ENCODE measurements around the gene CACHD1.

The CACHD1 gene

GRCh38 chr1:64474133-64474532, 4.2 kb downstream of the CACHD1 start:
- DNase-seq, result no peak

DNA sequence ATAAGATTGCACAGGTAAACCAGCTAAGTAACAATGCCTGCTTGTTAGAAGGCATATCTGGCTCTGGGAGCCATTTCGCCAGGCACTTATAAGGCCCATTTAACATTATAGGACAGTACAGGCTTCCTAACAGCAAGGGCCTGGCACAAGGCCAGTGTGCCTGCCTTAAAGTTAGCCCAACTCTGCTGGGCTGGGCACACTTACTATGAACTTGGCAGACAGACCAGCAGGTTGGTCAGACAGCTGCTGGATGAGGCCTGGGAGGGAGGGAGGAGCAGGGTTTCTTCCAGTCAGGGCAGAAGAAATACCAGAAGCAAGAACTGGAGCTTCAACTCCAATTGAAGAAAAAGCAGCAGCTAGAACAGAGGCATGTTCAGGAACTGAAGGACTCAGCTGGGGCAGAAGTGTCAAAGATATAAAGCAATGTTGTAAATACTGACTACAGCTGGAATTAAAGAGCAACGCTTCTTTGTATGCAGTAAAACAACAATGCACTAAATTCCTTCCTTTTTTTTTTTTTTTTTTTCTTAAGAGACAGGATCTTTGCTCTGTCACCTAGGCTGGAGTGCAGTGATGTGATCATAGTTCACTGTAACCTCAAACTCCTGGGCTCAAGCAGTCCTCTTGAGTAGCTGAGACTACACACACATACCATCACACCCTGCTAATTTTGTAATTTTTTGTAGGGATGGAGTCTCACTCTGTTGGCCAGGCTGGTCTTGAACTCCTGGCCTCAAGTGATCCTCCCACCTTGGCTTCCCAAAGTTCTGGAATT, 4.9 kb downstream of the CACHD1 start:
- DNase-seq, result no peak

GRCh38 chr1:64476251-64476952, 6.5 kb downstream of the CACHD1 start:
- DNase-seq, result no peak

DNA sequence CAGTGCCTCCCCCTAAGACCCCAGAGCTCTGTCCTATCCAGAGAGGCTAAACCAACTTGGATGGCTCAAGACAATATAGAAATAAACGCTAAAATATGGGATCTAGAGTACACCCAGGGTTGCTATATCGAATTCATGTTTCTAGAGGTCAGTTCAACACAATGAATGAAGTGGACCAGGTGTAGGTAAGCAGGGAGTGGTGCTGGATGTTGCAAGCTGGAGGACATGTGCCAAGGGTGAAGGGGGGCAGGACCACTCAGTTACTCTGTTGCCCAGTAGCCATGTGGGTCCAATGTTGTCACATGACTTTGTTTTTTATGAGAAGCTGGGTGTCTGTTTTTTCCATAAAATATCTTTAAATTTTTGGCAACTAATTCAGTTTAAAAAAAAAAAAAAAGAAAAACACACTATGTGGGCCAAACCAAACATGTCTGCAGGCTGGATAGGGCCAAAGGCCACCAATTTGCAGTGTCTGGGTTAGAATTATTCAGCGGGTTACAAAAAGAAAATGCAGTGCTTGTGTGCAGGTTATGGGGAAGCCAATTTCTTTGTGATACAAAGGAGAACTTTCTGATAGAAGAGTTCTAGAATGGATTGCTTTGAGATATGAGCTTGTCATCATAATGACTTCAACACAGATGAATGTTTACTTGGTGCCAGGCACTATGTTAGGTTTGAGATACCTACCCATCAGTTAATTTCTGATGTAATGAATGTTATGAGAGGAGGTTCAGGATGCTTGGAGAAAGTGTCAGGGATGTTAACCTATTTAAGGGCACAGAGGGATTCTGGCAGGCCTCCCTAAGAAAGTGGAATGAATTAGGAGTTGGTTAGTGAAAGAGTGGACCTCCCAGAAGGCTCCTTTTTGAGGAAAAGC, 8.9 kb downstream of the CACHD1 start:
- no peak for DNase-seq

DNA sequence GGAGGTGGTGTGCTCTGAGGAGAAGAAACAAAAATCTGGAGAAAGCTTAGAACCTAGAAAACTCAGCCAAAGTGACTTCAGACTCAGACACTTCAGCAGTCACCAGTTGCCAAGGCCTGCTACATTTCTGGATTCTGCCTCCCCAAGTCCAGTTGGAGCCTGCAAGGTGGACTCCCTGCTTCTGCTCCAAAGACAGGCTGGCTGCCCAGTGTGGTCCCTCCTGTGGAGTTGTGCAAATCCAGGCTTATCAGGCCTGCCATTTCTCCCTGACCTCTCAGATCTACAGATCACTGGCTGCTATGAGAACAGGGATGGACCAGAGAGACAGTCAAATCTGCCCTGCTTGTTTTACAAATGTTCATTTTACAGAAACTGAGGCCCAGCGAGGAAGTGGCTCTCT, 9.9 kb downstream of the CACHD1 start:
- no peak for DNase-seq

- DNase-seq, result no peak
Observed at GRCh38 chr1:64480999-64481772, 11.3 kb downstream of the CACHD1 start.

- DNase-seq, result no peak
Observed at GRCh38 chr1:64482128-64482527, 12.2 kb downstream of the CACHD1 start.

DNA sequence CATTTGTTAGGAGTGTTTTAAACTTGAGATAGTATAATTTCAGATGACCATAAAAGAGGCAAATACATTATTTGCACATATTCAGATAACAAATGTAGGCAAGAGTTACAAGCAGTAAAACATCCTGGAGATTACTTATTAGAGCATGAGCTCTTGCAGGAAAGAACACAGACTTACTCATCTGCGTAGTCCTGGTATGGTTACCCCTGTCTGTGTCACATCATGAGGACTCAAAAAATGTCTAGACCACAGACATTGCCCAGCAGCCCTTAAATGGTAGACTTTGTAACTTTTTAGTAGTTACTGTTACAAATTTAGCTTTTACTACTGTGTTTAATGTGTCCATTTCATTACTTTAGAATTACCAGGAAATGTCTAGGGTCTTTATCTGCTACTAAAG, 12.8 kb downstream of the CACHD1 start:
- no peak for DNase-seq

DNA sequence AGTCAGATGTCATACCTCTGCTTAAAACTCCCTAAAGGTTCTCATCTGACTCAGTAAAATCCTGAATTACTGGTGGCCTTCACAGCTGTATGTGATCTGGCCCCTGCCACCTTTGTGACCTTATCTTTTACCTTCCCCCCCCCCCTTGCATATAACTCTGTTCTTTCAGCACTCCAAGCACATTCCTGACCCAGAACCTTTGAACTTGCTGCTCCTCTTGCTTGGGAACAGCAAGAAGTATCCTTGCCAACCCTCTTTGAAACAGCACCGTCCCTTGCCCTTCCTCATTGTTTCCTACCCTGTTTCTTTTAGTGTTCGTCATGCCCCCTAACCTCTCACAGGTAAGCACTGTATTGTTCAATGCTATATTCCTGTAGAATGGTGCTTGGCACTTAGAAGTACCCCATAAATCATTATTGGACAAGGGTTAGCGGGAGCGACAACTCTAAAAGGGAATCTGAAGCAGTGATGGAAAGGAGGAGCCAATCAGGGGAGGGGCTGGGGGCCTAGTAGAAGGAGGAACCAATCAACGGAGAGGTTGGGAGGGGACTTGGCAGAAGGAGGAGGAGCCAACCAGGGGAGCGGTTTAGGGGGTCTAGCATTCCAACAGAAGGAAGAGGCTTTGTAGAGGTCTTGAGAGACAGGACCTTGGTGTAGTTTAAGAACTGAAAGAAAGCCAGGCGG, 13.9 kb downstream of the CACHD1 start:
- no peak for DNase-seq

- DNase-seq, result no peak
Observed at GRCh38 chr1:64484651-64485050, 14.7 kb downstream of the CACHD1 start.

DNA sequence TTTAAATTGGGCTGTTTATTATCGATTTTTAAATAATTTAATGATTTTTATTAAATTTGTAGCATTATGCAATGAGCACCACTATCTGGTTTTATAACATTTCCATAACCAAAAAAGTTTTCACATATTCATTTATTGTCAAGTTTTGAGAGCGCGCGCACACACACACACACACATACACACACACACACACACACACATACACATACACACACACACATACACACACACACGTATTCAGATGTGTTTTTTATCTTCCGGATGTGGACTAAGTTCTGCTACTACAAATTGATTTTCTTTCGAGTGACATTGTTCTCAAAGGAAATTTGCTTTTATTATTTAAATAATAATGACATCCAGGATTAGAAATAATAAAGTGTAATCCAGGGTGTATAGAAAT, 16.3 kb downstream of the CACHD1 start:
- DNase-seq, result no peak

GRCh38 chr1:64487061-64487460, 17.1 kb downstream of the CACHD1 start:
- DNase-seq, result no peak

GRCh38 chr1:64488862-64489261, 18.9 kb downstream of the CACHD1 start:
- no peak for DNase-seq

DNA sequence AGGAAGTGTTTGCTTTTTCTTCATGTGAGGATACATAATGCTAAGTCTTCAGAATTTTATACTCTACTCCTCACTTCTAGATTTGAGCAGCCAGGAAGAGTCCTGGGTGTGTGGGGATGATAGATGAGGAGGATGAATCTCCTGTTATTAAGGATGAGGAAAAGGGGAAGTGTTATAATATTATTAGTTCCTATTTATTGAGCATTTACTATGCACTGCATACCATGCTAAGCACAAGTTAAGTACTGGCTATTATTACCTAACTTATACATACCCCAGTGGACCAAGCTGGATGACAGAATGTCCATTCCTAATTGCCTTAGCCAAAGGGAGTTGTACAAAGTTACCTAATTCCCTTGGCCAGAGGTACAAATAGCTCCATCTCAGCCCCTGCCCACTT, 19.8 kb downstream of the CACHD1 start:
- no peak for DNase-seq

GRCh38 chr1:64490213-64490818, 20.4 kb downstream of the CACHD1 start:
- DNase-seq, result no peak

DNA sequence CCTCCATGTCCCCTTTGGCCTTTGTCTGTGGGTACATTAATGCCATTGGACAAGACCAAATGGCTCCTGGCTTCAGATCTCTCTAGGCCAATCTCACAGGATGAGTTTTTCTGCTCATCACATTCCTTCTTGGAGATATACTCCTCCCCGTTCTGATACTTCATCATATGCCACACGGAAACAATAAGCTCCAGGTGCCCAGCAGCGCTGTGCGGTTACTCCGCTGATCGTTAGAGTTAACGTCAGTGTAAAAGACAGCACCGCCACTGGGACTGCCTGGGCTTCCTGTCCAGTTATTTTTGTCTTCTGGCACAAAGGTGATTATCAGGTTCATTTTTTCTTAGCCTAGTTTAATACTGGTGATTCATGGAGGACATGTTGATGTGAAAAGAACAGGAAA, 22.5 kb downstream of the CACHD1 start:
- no peak for DNase-seq

DNA sequence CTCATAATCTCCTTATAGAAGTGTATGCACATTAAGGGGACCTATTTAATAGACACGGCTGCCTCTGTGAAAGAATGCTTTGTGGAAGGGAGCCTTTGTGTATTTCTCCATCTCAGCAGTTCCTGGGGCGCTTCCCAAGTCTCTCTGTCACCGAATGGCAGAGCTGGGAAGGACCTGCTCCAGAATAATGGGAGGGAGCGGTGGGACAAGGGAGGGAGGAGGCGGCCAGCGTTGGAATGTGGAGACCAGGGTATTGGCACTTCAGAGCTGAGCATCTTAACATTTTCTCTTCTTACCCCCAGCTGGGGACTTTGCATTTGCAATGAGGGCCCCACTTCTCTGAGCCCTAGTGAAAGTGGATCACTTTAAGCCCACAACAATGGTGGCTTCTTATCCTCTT, 23.9 kb downstream of the CACHD1 start:
- no peak for DNase-seq

- no peak for DNase-seq
Observed at GRCh38 chr1:64494659-64495058, 24.7 kb downstream of the CACHD1 start.

DNA sequence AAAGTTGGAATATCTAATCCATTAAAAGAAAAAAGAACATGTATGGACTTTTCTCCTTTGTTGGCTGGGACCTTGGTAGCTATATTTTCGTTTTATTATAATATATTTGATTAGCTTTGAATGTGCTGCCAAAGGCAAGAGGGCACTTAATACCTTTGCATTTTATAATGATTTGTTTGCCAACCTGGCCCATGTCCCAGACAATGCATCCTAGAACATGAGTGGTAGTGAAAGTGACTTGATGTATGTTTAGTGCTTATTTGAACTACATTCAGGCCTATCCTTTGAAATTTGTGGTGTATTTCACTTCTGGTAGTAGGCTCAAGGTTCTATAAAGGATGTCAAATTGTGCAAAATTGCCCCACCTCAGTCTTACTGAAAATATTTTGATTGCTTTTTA, 25.9 kb downstream of the CACHD1 start:
- DNase-seq, result no peak

GRCh38 chr1:64496606-64497005, 26.7 kb downstream of the CACHD1 start:
- no peak for DNase-seq

DNA sequence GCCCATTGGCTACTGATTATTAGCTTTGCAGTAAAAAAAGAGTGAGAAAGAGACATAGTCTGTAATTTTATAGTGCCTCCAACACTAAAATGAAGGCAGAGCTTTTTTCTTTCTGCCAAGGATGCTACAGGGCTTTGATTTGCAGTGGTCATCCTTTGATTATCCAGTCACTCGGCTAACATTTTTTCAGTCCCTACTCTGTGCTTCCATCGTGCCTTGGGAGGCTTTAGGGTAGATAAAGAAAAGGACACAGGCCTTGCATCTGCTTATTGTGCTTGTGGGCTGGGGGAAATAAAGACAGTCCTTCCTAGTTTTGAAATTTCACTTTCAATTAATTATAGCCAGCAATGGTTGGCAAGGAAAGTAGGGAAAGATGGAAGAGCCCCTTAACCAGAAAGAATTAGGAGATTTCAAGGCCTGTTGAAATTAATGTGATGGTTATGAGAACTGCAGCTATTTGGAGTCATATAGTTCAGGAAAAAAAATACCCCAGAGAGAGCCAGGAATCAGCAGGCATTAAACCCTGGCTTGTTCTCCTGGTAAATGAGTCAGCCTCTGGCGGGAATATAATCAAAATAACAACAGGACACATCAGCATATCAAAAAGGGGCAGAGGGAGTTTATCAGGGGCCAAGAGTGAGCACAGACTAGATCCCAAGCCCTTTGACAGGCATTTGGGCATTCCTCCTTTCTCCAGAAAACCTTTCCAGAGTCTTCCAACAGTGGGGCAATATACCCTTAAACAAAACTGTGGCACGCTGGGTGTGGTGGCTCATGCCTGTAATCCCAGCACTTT, 27.4 kb downstream of the CACHD1 start:
- no peak for DNase-seq
